H1 (cell line): ENCODE measurements around the gene ARHGEF3. TPM values are rescaled to one million over a fixed set of nuclear protein-coding genes. Genes with fewer than 3 reads are reported as not detected.

Source experiments
- CTCF ChIA-PET: fragments of 300-600 bp; sonication (Branson Sonifier 250); formaldehyde crosslinking; loops from one replicate; lab custom pipeline; 2021; ENCODE audit not compliant: partially characterized antibody; lab: Charles Lee
- POLR2A ChIA-PET: fragments of 300-600 bp; sonication (Branson Sonifier 250); formaldehyde crosslinking; loops from one replicate; lab custom pipeline; 2021; ENCODE audit warnings: inconsistent platforms; ENCODE audit not compliant: partially characterized antibody; lab: Charles Lee
- DNase-seq, 2 experiments: peaks; one replicate each; pipeline versions ENCODE4 v3.0.0 to v3.0.0-alpha.2; 2010 to 2022; ENCODE audit warnings: low spot score in 2 of 2, low read depth in 1 of 2, mixed read lengths in 1 of 2
- FAIRE-seq: peaks from 2 replicates; lab custom pipeline; 2011; peaks lifted over from hg19 to GRCh38; lab: Jason Lieb, UNC
- H2AFZ ChIP-seq: 2 replicates; pipeline ENCODE4 v1.8.1; 2012; ENCODE audit warnings: low read length, inconsistent platforms
- H2AK5ac ChIP-seq: 2 replicates; pipeline ENCODE4 v1.6.1; 2013; ENCODE audit warnings: low read depth, low read length
- H2BK120ac ChIP-seq: replicated peaks from 2 replicates; pipeline ENCODE3; 2013; ENCODE audit warnings: low read depth, low read length, inconsistent platforms
- H2BK12ac ChIP-seq: 2 replicates; pipeline ENCODE4 v1.6.1; 2013; ENCODE audit warnings: low read depth, low read length
- H2BK15ac ChIP-seq: 2 replicates; pipeline ENCODE4 v1.6.1; 2013; ENCODE audit warnings: low read length
- H2BK20ac ChIP-seq: 2 replicates; pipeline ENCODE4 v1.6.1; 2013; ENCODE audit warnings: low read length
- H2BK5ac ChIP-seq: 2 replicates; pipeline ENCODE4 v1.6.1; 2013; ENCODE audit warnings: low read depth, low read length
- H3K14ac ChIP-seq: 2 replicates; pipeline ENCODE4 v1.6.1; 2013; ENCODE audit warnings: inconsistent platforms; ENCODE audit not compliant: insufficient read length
- H3K18ac ChIP-seq: 2 replicates; pipeline ENCODE4 v1.6.1; 2013; ENCODE audit warnings: low read length; ENCODE audit errors: extremely low read depth
- H3K23ac ChIP-seq: 2 replicates; pipeline ENCODE4 v1.6.1; 2013; ENCODE audit warnings: inconsistent platforms; ENCODE audit not compliant: insufficient read length
- H3K23me2 ChIP-seq: 2 replicates; pipeline ENCODE4 v1.6.1; 2013; ENCODE audit warnings: low read depth, low read length
- H3K27ac ChIP-seq: 2 replicates; pipeline ENCODE4 v1.6.1; 2011; ENCODE audit warnings: low read depth, low read length, inconsistent platforms
- H3K27me3 ChIP-seq, 4 experiments: replicated peaks in 1 of 4; 1 replicate in 1 of 4; 2 replicates in 3 of 4; pipeline versions ENCODE4 v1.6.1 to v1.8.1; 2011 to 2013; ENCODE audit warnings: low read length in 3 of 4, mild to moderate bottlenecking in 3 of 4, inconsistent platforms in 2 of 4, mixed read lengths in 2 of 4, moderate library complexity in 1 of 4; ENCODE audit not compliant: control insufficient read depth in 3 of 4, insufficient read depth in 3 of 4; ENCODE audit errors: extremely low read depth in 1 of 4
- H3K36me3 ChIP-seq, 4 experiments: 2 replicates each; pipeline versions ENCODE4 v1.6.1 to v1.8.1; 2011 to 2013; ENCODE audit warnings: mild to moderate bottlenecking in 4 of 4, low read length in 3 of 4, moderate library complexity in 2 of 4, control low read depth in 1 of 4, inconsistent platforms in 1 of 4; ENCODE audit not compliant: insufficient read depth in 4 of 4, control insufficient read depth in 2 of 4
- H3K4ac ChIP-seq: replicated peaks from 2 replicates; pipeline ENCODE3; 2013; ENCODE audit warnings: low read length, low read depth, mixed read lengths, inconsistent platforms; ENCODE audit not compliant: insufficient read length
- H3K4me1 ChIP-seq, 4 experiments: replicated peaks in 1 of 4; 1 replicate in 1 of 4; 2 replicates in 3 of 4; pipeline versions ENCODE4 v1.6.1 to v1.8.1; 2011 to 2013; ENCODE audit warnings: low read length in 3 of 4, inconsistent platforms in 2 of 4, mixed read lengths in 1 of 4; ENCODE audit not compliant: insufficient read depth in 4 of 4, control insufficient read depth in 3 of 4
- H3K4me2 ChIP-seq, 2 experiments: 2 replicates each; pipeline versions ENCODE4 v1.6.1 to v1.8.1; 2011 to 2013; ENCODE audit warnings: low read depth in 2 of 2, low read length in 2 of 2, control low read depth in 1 of 2, inconsistent platforms in 1 of 2, mild to moderate bottlenecking in 1 of 2; ENCODE audit not compliant: insufficient read depth in 1 of 2
- H3K4me3 ChIP-seq, 4 experiments: fragments of 200-600, 300-600 bp in 1 of 4; sonication (generic), shearing (Covaris generic), sonication (Bioruptor Twin) in 1 of 4; 2 replicates each; pipeline versions ENCODE4 v1.5.1 to v1.8.1; 2011 to 2016; ENCODE audit warnings: low read length in 4 of 4, low read depth in 3 of 4, control low read depth in 2 of 4, inconsistent platforms in 2 of 4, mild to moderate bottlenecking in 2 of 4, mixed read lengths in 1 of 4, moderate library complexity in 1 of 4; ENCODE audit not compliant: insufficient read depth in 2 of 4; ENCODE audit errors: extremely low read depth in 1 of 4
- H3K56ac ChIP-seq: replicated peaks from 2 replicates; pipeline ENCODE3; 2013; ENCODE audit warnings: low read depth, mild to moderate bottlenecking, mixed read lengths, low read length, inconsistent platforms; ENCODE audit not compliant: insufficient read length
- H3K79me1 ChIP-seq: 2 replicates; pipeline ENCODE4 v1.6.1; 2013; ENCODE audit warnings: low read depth, low read length, control low read depth
- H3K79me2 ChIP-seq, 2 experiments: 2 replicates each; pipeline versions ENCODE4 v1.6.1 to v1.8.1; 2012 to 2013; ENCODE audit warnings: low read length in 2 of 2, mild to moderate bottlenecking in 2 of 2, inconsistent platforms in 1 of 2; ENCODE audit not compliant: insufficient read depth in 2 of 2, control insufficient read depth in 1 of 2
- H3K9ac ChIP-seq, 4 experiments: replicated peaks in 1 of 4; 1 replicate in 1 of 4; 2 replicates in 3 of 4; pipeline versions ENCODE4 v1.6.1 to v1.8.1; 2011 to 2013; ENCODE audit warnings: low read depth in 3 of 4, low read length in 3 of 4, control low read depth in 2 of 4, mild to moderate bottlenecking in 2 of 4, moderate library complexity in 2 of 4, inconsistent platforms in 1 of 4; ENCODE audit errors: extremely low read depth in 1 of 4
- H3K9me3 ChIP-seq, 2 experiments: 2 replicates each; pipeline versions ENCODE4 v1.6.1 to v1.8.1; 2012 to 2013; ENCODE audit warnings: mild to moderate bottlenecking in 2 of 2, moderate library complexity in 2 of 2, control low read depth in 1 of 2, inconsistent platforms in 1 of 2, low read depth in 1 of 2, low read length in 1 of 2, mixed read lengths in 1 of 2; ENCODE audit not compliant: insufficient read depth in 2 of 2
- H4K20me1 ChIP-seq, 2 experiments: replicated peaks in 1 of 2; 2 replicates each; pipeline versions ENCODE3 to v1.8.1; 2011 to 2013; ENCODE audit warnings: inconsistent platforms in 2 of 2, low read length in 2 of 2, mild to moderate bottlenecking in 1 of 2; ENCODE audit not compliant: insufficient read depth in 2 of 2, control insufficient read depth in 1 of 2
- H4K5ac ChIP-seq: 2 replicates; pipeline ENCODE4 v1.6.1; 2013; ENCODE audit warnings: low read length, low read depth, mixed read lengths, inconsistent platforms; ENCODE audit not compliant: insufficient read length
- H4K8ac ChIP-seq: 2 replicates; pipeline ENCODE4 v1.8.0; 2013; ENCODE audit warnings: mild to moderate bottlenecking, moderate library complexity, low read length, inconsistent platforms; ENCODE audit not compliant: insufficient read depth; ENCODE audit errors: extremely low read depth
- H4K91ac ChIP-seq: replicated peaks from 2 replicates; pipeline ENCODE3; 2013; ENCODE audit warnings: low read length, mixed read lengths, inconsistent platforms; ENCODE audit not compliant: insufficient read length
- ATF2 ChIP-seq: IDR thresholded peaks from 2 replicates; pipeline ENCODE4 v1.6.1; 2012; ENCODE audit warnings: low read length, inconsistent platforms
- E2F6 ChIP-seq: IDR thresholded peaks from 2 replicates; pipeline ENCODE4 v1.6.1; 2012; ENCODE audit warnings: inconsistent platforms
- FOSL1 ChIP-seq: IDR thresholded peaks from 2 replicates; pipeline ENCODE4 v1.6.1; 2011; ENCODE audit warnings: mild to moderate bottlenecking, low read depth, low read length, moderate library complexity; ENCODE audit not compliant: insufficient read depth
- MAX ChIP-seq: IDR thresholded peaks from 2 replicates; pipeline ENCODE4 v1.6.1; 2012; ENCODE audit warnings: inconsistent platforms
- POLR2A ChIP-seq, 2 experiments: IDR thresholded peaks; 1 replicate in 1 of 2; 2 replicates in 1 of 2; pipeline ENCODE4 v1.6.1; 2011; ENCODE audit warnings: low read depth in 2 of 2, low read length in 2 of 2, mild to moderate bottlenecking in 2 of 2; ENCODE audit errors: control extremely low read depth in 1 of 2
- RXRA ChIP-seq: IDR thresholded peaks from 2 replicates; pipeline ENCODE4 v1.6.1; 2011; ENCODE audit warnings: low read depth, mild to moderate bottlenecking, low read length, moderate library complexity; ENCODE audit not compliant: insufficient read depth
- SUZ12 ChIP-seq: fragments of 200-600 bp; sonication (generic); IDR thresholded peaks from 2 replicates; pipeline ENCODE4 v1.6.1; 2012; ENCODE audit warnings: mild to moderate bottlenecking, inconsistent platforms, low read length, moderate library complexity, mixed read lengths
- ZNF274 ChIP-seq: IDR thresholded peaks from 2 replicates; pipeline ENCODE4 v1.7.0; 2012; ENCODE audit warnings: low read length, borderline replicate concordance; ENCODE audit errors: extremely low read depth
- WGBS, 2 experiments: shearing (Covaris generic) in 1 of 2; methylation state at CpG; one replicate each; pipeline versions ENCODE4 v1.1.6 to v1.1.7; 2013 to 2015; ENCODE audit warnings: low lambda C conversion rate in 2 of 2, mixed read lengths in 2 of 2, inconsistent platforms in 1 of 2, low coverage in 1 of 2, missing lambda C conversion rate in 1 of 2; ENCODE audit not compliant: insufficient replicate concordance in 2 of 2, insufficient coverage in 1 of 2, insufficient read length in 1 of 2; ENCODE audit errors: extremely low coverage in 1 of 2, missing lambda C conversion rate in 1 of 2; 5-methylcytosine and 5-hydroxymethylcytosine counted together
- polyA plus RNA-seq, 7 experiments: library from polyadenylated mRNA; depleted of rRNA in 3 of 7; stranded (reverse) in 5 of 7; unstranded in 2 of 7; fragments of >200 nt in 5 of 7; fragments of 200-250 nt in 2 of 7; gene quantifications; 1 replicate in 5 of 7; 2 replicates in 1 of 7; 4 replicates in 1 of 7; pipeline versions ENCODE4 v1.2.1 to v1.2.3, GENCODE V29; 2011 to 2013; ENCODE audit warnings: missing spikeins in 2 of 7, mixed read lengths in 2 of 7
- total RNA-seq: library from RNA; stranded (reverse); fragmentation: NEBNext Ultra II Directional; extraction: Animal tissue kit (Norgen Biotek cat#: 25700); gene quantifications from 2 replicates; pipeline ENCODE4 v1.2.1, GENCODE V29; 2021

The ARHGEF3 gene
- total and polyA plus RNA-seq, 2 of the 8 experiments (the other 6 are each of a cell fraction or from before 2014, with no cell fraction given) = 2.8 to 6.0 TPM

GRCh38 chr3:56818156-56818985, 16.6 kb upstream of the ARHGEF3 start:
- no peaks in the 10 kb centered on the region for H3K36me3 ChIP-seq
- no peak overlapping the region for H2BK15ac ChIP-seq
- H3K79me2 ChIP-seq = no peaks in the 10 kb centered on the region
- FAIRE-seq = no peak
- no peaks in the 10 kb centered on the region for H3K9me3 ChIP-seq
- H3K4me1 ChIP-seq = peaks cover 0 to 2% (median 1%) of the 10 kb centered on the region in 4 experiments; a peak in 3 of 7 replicates
- H3K9ac ChIP-seq = no peak overlapping the region
- H4K5ac ChIP-seq = no peak overlapping the region
- H2BK120ac ChIP-seq = no peak overlapping the region
- H3K23ac ChIP-seq = no peak overlapping the region
- H3K14ac ChIP-seq = no peak overlapping the region
- WGBS, 2 experiments = 71% methylated on average over 6 of the region's 6 CpGs; no CpG with 5 or more reads in 1 of the 2 experiments
- H3K4me3 ChIP-seq = no peak overlapping the region
- POLR2A ChIA-PET = interaction anchor here (1.7 kb wide), 1 partner anchor 11 kb away, joined by 5 read pairs; no protein-coding TSS in a partner anchor
- H3K27me3 ChIP-seq = no peaks in the 10 kb centered on the region
- CTCF ChIA-PET = interaction anchor here (0.7 to 4.3 kb wide), 15 partner anchors 8 to 177 kb away, joined by 3 to 46 read pairs (median 3); partner anchors contain the start of gene ARHGEF3
- no peak overlapping the region for H2AK5ac ChIP-seq
- no peak overlapping the region for H2BK5ac ChIP-seq
- H2BK20ac ChIP-seq = no peak overlapping the region
- H2AFZ ChIP-seq = no peak overlapping the region
- no peak overlapping the region for H2BK12ac ChIP-seq
- no peaks in the 10 kb centered on the region for H3K79me1 ChIP-seq
- no peak overlapping the region for H4K91ac ChIP-seq
- no peak for DNase-seq
- no peak overlapping the region for H3K27ac ChIP-seq
- no peak overlapping the region for H3K56ac ChIP-seq
- no peak overlapping the region for H3K4me2 ChIP-seq
- H3K23me2 ChIP-seq = no peaks in the 10 kb centered on the region
- no peak overlapping the region for H3K18ac ChIP-seq
- H3K4ac ChIP-seq = no peak overlapping the region
- H4K20me1 ChIP-seq = no peaks in the 10 kb centered on the region
- no peak overlapping the region for H4K8ac ChIP-seq
- TF ChIP-seq SUZ12 = no peak
- no peak for TF ChIP-seq RXRA
- no peak for TF ChIP-seq ATF2
- TF ChIP-seq POLR2A (IDR thresholded peaks at IDR 0.05; ENCODE audit: control extremely low read depth in 1 of 2, low read depth in 2 of 2, low read length in 2 of 2) = no peak
- no peak for TF ChIP-seq ZNF274
- TF ChIP-seq E2F6 = no peak
- TF ChIP-seq FOSL1 = no peak
- no peak for TF ChIP-seq MAX
